HG03565 (cell line): ENCODE results near the gene KREMEN2.

ENCODE experiments used
- ATAC-seq: cut with Tn5 transposase; IDR thresholded peaks from one replicate; pipeline ENCODE4 v1.9.1; 2021; ENCODE audit warnings: mild to moderate bottlenecking, moderate library complexity; ENCODE audit not compliant: unreplicated experiment

The KREMEN2 gene

GRCh38 chr16:3000540-3000939, 36.5 kb downstream of the KREMEN2 start:
- ATAC-seq = no peak

- no peak for ATAC-seq
These were observed 37.2 kb downstream of the KREMEN2 start for GRCh38 chr16:3001316-3001715.

GRCh38 chr16:3003582-3004270, 39.7 kb downstream of the KREMEN2 start:
- ATAC-seq = peak; percentile 88

GRCh38 chr16:3004319-3004718, 40.2 kb downstream of the KREMEN2 start:
- no peak for ATAC-seq

GRCh38 chr16:3004781-3005284, 40.8 kb downstream of the KREMEN2 start:
- ATAC-seq = no peak

GRCh38 chr16:3007059-3007956, 43.2 kb downstream of the KREMEN2 start:
- ATAC-seq = no peak

- ATAC-seq = no peak
These were observed 44.0 kb downstream of the KREMEN2 start for GRCh38 chr16:3007957-3008689.

- no peak for ATAC-seq
These were observed 44.6 kb downstream of the KREMEN2 start for GRCh38 chr16:3008690-3009037.

GRCh38 chr16:3009568-3010390, 45.7 kb downstream of the KREMEN2 start:
- ATAC-seq = no peak

- ATAC-seq = no peak
These were observed 46.4 kb downstream of the KREMEN2 start for GRCh38 chr16:3010510-3010909.

GRCh38 chr16:3012246-3012645, 48.2 kb downstream of the KREMEN2 start:
- ATAC-seq = no peak

- no peak for ATAC-seq
These were observed 48.8 kb downstream of the KREMEN2 start, which contains the start of gene CLDN9 for GRCh38 chr16:3012828-3013420. Gene CLDN9, plus strand, starts transcription at chr16:3012923. Its CDS starts 440 bp downstream, at chr16:3013363.

GRCh38 chr16:3013491-3013951, 49.4 kb downstream of the KREMEN2 start:
- no peak for ATAC-seq

GRCh38 chr16:3013998-3014690, 50.1 kb downstream of the KREMEN2 start:
- ATAC-seq = no peak

- ATAC-seq = no peak
These were observed 50.9 kb downstream of the KREMEN2 start for GRCh38 chr16:3014971-3015370.

GRCh38 chr16:3015865-3016521, 51.9 kb downstream of the KREMEN2 start:
- ATAC-seq = no peak

- ATAC-seq = no peak
These were observed 53.3 kb downstream of the KREMEN2 start for GRCh38 chr16:3017344-3017743.
